ENCODE results near the gene HCN3.
A peak's percentile ranks its signal among the peaks of the same experiment; 100 is the strongest.
"Not testable (repeated sequence)": the region's sequence is repeated elsewhere in the genome, so short reads cannot be mapped to it uniquely, and the experiment has no call there.

The HCN3 gene

DNA sequence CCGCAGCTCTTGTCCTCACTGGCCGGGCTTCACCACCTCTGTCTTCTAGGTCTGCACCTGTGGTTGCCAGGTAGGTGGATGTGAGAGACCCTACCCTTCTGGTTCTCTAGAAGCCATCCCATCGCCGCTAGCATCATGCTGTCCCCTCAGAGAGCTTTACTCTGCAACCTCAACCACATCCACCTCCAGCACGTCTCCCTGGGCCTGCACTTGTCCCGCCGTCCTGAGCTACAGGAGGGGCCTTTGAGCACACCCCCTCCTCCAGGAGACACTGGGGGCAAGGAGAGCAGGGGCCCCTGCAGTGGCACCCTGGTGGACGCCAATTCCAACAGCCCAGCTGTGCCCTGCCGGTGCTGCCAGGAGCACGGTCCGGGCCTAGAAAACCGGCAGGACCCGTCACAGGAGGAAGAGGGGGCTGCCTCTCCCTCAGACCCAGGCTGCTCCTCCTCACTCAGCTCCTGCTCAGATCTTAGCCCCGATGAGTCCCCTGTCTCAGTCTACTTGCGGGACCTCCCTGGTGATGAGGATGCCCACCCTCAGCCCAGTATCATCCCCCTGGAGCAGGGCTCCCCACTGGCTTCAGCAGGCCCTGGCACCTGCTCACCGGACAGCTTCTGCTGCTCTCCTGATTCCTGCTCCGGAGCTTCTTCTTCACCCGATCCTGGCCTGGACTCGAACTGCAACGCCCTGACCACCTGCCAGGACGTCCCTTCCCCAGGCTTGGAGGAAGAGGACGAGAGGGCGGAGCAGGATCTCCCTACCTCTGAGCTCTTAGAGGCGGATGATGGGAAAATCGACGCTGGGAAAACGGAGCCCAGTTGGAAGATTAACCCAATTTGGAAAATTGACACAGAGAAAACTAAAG, 44.6 kb downstream of the HCN3 start:
- no peak for TF ChIP-seq POLR2A (IDR thresholded peaks at IDR 0.05; ENCODE audit: low read length)
- no peak for TF ChIP-seq GATA1 (IDR thresholded peaks at IDR 0.05; ENCODE audit: low read depth, low read length)
- DNase-seq, result no peak

DNA sequence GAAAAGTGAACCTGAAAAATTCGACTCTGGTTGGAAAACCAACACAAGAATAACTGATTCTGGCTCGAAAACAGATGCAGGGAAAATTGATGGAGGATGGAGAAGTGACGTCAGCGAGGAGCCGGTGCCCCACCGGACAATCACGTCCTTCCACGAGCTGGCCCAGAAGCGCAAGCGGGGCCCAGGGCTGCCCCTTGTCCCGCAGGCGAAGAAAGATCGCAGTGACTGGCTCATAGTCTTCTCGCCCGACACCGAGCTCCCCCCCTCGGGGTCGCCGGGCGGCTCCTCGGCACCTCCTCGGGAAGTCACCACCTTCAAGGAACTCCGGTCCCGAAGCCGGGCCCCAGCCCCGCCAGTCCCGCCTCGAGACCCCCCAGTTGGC, 45.3 kb downstream of the HCN3 start:
- DNase-seq, result no peak
- TF ChIP-seq POLR2A (IDR thresholded peaks at IDR 0.05; ENCODE audit: low read length), result no peak
- no peak for TF ChIP-seq GATA1 (IDR thresholded peaks at IDR 0.05; ENCODE audit: low read depth, low read length)

DNA sequence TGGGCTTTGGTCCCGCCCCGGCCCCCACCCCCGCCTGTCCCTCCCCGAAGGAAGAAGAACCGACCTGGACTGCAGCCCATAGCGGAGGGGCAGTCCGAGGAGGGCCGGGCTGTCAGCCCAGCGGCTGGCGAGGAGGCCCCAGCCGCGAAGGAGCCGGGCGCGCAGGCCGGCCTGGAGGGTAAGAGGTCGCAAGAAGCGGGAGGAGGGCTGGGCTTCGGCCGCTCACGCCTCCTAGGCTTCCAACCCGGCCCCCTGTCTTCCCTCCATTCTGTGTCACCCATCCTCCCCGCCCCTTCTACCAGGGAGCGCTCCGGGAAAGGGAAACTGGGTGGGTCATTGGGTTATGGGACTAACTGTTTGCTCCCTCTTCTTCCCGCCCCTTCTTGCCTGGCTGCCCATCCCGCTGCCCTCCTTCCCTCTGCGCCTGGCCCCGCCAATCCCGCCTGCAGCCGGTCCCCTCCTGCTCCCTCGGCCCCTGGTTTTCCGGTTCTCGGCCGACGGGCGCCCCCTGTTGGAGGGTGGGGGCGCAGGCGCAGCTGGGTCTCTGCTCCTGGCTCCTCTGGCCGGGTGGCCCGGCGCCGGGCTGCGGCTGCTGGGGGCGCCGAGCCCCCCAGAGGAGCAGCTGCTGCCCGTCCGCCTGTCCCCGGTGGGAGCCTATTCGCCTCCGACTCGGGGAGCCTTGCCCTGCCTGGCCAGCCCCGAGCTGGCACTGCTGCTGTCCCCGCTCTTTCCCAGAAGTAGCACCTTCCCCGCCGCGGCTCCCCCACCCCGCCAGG, 45.9 kb downstream of the HCN3 start:
- TF ChIP-seq POLR2A (IDR thresholded peaks at IDR 0.05; ENCODE audit: low read length) (no peak), GATA1 (IDR thresholded peaks at IDR 0.05; ENCODE audit: low read depth, low read length) (no peak)
- peak; percentile 83 to 90 for DNase-seq

DNA sequence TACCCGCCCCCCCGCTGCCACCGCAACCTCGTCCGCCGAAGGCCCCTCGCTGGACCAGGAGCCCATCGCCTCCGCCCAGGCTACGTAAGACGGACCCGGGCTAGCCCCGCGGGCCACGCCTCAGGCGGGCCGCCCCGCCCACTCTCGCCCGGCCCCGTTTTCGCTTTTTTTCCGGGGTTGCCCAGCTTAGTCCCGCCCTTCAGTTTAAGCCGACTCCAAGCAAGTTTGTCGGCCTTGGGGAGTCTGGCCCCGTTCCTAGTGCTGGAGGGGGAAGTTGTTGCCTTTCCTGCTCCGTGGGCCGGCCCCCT, 46.4 kb downstream of the HCN3 start:
- TF ChIP-seq GATA1 (IDR thresholded peaks at IDR 0.05; ENCODE audit: low read depth, low read length) (no peak), POLR2A (IDR thresholded peaks at IDR 0.05; ENCODE audit: low read length) (no peak)
- peak; percentile 90 to 94 for DNase-seq

DNA sequence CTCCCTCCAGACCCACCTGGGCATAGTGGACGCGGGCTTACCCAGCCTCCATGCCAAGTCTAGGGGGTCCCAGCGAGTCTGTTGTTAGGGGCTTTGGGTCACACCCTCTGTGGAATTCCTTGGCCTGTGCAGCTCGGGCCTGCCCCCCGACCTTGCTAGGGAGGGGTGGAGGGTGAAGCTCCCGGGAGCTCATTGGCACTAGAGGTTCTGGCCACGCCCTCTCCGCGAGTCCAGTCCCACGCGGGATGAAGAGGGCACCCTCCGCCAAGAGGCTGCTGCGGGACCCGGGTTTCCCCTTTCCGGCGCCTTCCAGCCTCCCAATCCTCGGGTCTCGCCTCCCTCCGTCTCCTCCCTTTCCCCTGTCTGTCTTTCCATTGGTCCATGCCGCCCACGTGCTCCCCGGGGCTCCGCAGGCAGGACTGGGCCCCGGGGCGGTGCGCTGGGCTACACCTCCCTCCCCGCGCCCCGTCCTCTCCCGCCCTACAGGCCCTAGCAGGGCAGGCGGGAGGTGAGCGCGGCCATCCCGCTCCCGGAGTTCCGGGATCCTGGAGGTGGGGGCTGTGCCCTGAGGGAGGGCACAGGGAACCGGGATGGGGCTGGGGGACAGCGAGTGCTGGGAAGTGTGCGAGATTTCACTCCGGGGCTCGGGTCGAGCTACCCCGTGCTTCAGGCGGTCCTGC, 46.9 kb downstream of the HCN3 start:
- peak; percentile 92 to 94 for DNase-seq
- no peak for TF ChIP-seq GATA1 (IDR thresholded peaks at IDR 0.05; ENCODE audit: low read depth, low read length)
- TF ChIP-seq POLR2A (IDR thresholded peaks at IDR 0.05; ENCODE audit: low read length), result peak; percentile 66

DNA sequence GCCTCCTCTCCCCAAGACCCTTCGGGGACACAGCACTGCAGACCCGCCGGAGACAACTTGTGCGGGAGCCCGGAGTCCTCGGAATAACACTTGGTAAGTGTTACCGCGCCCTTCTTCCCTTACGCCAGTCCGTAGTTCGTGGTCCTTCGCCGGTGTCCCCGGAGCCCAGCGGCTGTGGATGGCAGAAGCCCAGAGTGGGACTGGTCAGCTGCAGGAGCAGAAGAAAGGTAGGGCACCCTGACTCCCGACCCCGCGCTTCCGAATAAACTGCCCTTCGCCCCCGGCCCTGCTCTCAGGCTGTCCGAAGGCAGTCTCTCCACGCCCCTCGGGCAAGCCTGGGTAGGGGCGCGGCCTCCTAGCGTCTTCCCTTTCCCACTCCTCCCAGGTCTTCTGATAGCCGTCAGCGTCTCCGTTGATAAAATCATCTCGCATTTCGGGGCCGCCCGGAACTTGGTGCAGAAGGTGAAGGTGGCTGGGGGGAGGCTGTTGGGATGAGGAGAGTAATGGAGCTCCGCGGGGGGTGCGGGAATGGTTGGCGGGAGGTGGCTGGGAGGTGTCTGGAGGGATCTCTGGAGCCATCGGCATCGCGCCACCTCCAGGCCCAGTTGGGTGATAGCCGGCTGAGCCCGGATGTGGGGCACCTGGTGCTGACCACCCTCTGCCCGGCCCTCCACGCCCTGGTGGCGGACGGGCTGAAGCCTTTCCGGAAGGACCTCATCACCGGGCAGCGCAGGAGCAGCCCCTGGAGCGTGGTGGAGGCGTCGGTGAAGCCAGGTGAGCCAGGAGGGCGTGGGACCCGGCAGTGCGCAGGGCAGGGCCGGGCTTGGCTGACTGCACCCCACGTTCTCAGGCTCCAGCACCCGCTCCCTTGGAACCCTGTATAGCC, 47.7 kb downstream of the HCN3 start:
- TF ChIP-seq POLR2A (IDR thresholded peaks at IDR 0.05; ENCODE audit: low read length) (no peak), GATA1 (IDR thresholded peaks at IDR 0.05; ENCODE audit: low read depth, low read length) (no peak)
- peak; percentile 65 to 70 for DNase-seq

DNA sequence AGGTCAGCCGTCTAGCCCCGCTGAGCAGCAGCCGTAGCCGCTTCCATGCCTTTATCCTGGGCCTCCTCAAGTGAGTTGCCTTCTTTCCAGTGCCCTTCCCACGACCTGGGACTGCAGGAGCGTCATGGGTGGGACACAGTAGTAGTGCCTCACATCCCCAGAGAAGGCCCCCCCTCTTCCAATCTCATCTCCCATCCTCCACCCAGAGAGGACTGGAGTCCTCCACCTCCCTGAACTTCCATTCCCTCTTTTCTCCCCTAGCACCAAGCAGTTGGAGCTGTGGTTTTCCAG, 48.3 kb downstream of the HCN3 start:
- TF ChIP-seq POLR2A (IDR thresholded peaks at IDR 0.05; ENCODE audit: low read length), result no peak
- TF ChIP-seq GATA1 (IDR thresholded peaks at IDR 0.05; ENCODE audit: low read depth, low read length), result no peak
- DNase-seq, result no peak

DNA sequence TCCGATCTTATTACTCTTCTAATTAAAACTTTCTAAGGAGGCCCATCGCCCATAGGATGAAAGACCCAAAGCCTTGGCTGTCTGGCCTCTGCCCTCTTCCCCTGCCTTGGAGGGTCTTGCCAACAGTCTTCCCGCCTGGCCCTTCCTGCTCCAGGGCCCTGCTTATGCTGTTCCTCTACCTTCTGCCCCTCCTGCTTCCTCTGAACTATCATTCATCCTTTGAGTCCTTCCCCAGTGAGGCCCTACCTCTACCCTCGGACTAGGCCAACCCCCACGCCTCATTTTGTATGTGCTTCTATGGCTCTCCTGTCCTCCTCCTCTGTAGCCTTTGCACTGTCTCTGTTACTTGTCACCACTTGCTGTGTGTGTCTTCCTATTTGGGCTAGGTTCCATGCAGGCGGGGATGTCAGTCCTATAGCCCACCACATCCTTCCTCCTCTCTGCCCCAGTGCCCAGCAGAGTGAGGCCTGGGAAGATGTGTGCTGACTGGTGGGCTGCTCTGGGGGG, 48.8 kb downstream of the HCN3 start:
- no peak for DNase-seq
- no peak for TF ChIP-seq GATA1 (IDR thresholded peaks at IDR 0.05; ENCODE audit: low read depth, low read length)

DNA sequence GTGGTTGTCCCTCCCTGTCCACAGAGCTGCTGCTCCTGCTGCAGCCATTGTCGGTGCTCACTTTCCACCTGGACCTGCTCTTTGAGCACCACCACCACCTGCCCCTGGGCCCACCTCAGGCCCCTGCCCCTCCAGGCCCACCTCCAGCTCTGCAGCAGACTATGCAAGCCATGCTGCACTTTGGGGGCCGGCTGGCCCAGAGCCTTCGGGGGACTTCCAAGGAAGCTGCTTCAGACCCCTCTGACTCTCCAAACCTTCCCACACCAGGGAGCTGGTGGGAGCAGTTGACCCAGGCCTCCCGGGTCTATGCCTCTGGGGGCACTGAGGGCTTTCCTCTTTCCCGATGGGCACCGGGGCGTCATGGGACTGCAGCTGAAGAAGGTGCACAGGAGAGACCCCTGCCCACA, 49.4 kb downstream of the HCN3 start:
- no peak for DNase-seq
- TF ChIP-seq GATA1 (IDR thresholded peaks at IDR 0.05; ENCODE audit: low read depth, low read length), result no peak
- no peak for TF ChIP-seq POLR2A (IDR thresholded peaks at IDR 0.05; ENCODE audit: low read length)

DNA sequence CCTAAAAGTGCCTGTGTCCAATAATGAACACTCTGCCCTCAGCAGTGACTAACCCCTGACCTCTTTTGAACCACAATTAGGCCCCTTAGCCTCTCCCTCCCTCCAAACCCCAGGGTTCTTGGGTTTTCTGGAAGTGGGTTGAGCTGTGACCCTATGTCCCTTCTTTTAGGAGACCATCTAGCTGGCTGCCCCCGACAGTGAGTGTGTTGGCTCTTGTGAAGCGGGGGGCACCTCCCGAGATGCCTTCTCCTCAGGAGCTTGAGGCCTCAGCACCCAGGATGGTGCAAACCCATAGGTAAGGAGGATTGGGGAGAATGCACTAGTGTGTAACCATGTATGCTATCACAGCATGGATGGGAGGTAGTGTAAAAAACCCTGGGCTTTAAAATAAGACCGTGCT, 50.7 kb downstream of the HCN3 start:
- no peak for DNase-seq
- TF ChIP-seq GATA1 (IDR thresholded peaks at IDR 0.05; ENCODE audit: low read depth, low read length) (no peak), POLR2A (IDR thresholded peaks at IDR 0.05; ENCODE audit: low read length) (no peak)

DNA sequence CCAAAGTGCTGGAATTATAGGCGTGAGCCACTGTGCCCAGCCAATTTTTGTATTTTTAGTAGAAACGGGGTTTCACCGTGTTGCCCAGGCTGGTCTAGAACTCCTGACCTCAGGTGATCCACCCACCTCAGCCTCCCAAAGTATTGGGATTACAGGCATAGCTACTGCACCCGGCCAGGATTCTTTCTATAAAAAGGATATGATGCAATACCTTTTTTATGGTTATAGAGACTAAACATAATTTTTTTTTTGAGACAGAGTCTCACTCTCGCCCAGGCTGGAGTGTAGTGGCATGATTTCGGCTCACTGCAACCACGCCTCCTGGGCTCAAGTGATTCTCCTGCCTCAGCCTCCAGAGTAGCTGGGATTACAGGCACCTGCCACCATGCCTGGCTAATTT, 51.6 kb downstream of the HCN3 start:
- not testable (repeated sequence) for DNase-seq

DNA sequence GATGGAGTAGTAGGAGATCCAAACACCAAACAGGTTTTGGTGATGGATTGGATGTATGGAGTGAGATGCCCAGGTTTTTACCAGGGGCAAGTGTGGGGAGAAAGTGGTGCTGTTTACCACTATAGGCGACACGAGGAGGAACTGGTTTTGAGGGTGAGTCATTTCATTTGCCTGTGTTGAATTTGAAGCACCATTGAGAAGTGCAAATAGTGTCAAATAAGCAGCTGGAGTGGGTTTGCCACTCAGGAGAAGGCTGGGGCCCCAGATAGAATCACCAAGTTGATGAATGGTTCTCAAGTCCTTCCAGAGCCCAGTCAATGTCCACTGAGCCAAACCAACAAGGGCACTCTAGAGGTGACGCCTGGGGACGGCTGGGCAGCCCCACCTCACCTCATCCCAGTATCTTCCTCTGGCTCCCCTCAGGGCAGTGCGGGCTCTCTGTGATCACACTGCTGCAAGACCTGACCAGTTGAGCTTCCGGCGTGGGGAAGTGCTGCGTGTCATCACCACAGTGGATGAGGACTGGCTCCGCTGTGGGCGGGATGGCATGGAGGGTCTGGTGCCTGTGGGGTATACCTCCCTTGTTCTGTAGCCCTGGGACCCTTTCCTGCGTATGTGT, 52.8 kb downstream of the HCN3 start:
- no peak for TF ChIP-seq GATA1 (IDR thresholded peaks at IDR 0.05; ENCODE audit: low read depth, low read length)
- no peak for TF ChIP-seq POLR2A (IDR thresholded peaks at IDR 0.05; ENCODE audit: low read length)
- DNase-seq, result peak in 1 of 2 experiments; percentile 7

DNA sequence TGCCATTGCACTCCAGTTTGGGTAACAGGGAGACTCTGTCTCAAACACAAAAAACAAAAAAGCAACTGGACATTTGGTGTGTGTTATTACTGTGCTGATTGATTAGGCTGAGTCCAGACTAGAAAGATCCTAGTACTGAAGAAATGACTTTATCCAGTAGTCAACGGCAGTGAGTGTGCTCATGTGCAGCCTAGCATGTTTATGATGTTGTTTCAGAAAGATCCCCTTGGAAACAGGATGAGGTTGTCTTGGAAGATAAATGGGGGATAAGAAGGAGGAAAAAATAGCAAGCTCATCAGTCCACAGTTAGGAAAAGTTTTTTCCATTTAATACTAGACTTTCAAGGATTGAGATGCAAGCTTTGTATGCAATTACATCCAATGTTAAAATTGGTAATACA, 57.7 kb downstream of the HCN3 start:
- DNase-seq, result no peak

More for the DNA sequence above, 57.7 kb downstream of the HCN3 start:
- TF ChIP-seq POLR2A (IDR thresholded peaks at IDR 0.05; ENCODE audit: low read length) (no peak), GATA1 (IDR thresholded peaks at IDR 0.05; ENCODE audit: low read depth, low read length) (no peak)

Measured in erythroblast (primary cell).